ENCODE results near the gene CFAP97D2. TPM values are rescaled to one million over a fixed set of nuclear protein-coding genes. Genes with fewer than 3 reads are reported as not detected.

Gene CFAP97D2
- total and polyA plus RNA-seq, 2 donors (not counting 3 experiments of a cell fraction or from before 2014, with no cell fraction given), result not detected

DNA sequence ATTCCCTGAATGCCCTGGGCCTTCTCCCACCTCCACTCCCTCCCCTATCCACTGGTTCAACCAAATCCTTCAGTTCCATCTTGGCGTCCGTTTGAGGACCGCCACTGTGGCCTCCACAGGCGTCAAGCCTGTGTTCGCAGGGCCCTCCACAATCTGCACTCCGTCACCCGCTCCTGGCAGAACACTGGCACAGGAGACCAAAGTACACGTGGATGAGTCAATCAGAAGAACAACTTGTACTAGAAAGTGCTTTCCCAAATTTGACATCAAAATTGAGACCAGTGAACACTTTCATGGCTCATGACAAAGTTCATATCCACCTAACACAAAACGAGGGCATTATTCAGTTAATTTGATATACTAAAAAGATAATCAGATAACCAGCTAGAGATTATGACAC, 49.1 kb downstream of the CFAP97D2 start:
- TF ChIP-seq EZH2 (IDR thresholded peaks at IDR 0.05; ENCODE audit: borderline replicate concordance, low read depth, low read length, severe bottlenecking) (no peak), POLR2A (IDR thresholded peaks at IDR 0.05; ENCODE audit: low read depth, low read length) (no peak), POLR2AphosphoS5 (IDR thresholded peaks at IDR 0.05; ENCODE audit: insufficient read depth, low read depth, low read length) (no peak), MYC (IDR thresholded peaks at IDR 0.05; ENCODE audit: low read depth, low read length) (no peak), JUN (IDR thresholded peaks at IDR 0.05; ENCODE audit: borderline replicate concordance, insufficient read depth, insufficient read length, low read depth) (no peak), GATA2 (IDR thresholded peaks at IDR 0.05; ENCODE audit: insufficient read depth, insufficient read length, low read depth, low read length) (no peak), FOS (IDR thresholded peaks at IDR 0.05; ENCODE audit: borderline replicate concordance, insufficient read depth, low read length) (no peak)
- TF ChIP-seq, protein P1, sequence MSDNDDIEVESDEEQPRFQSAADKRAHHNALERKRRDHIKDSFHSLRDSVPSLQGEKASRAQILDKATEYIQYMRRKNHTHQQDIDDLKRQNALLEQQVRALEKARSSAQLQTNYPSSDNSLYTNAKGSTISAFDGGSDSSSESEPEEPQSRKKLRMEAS (IDR thresholded peaks at IDR 0.05; ENCODE audit: insufficient read depth, insufficient read length), result no peak
- TF ChIP-seq, protein P2, sequence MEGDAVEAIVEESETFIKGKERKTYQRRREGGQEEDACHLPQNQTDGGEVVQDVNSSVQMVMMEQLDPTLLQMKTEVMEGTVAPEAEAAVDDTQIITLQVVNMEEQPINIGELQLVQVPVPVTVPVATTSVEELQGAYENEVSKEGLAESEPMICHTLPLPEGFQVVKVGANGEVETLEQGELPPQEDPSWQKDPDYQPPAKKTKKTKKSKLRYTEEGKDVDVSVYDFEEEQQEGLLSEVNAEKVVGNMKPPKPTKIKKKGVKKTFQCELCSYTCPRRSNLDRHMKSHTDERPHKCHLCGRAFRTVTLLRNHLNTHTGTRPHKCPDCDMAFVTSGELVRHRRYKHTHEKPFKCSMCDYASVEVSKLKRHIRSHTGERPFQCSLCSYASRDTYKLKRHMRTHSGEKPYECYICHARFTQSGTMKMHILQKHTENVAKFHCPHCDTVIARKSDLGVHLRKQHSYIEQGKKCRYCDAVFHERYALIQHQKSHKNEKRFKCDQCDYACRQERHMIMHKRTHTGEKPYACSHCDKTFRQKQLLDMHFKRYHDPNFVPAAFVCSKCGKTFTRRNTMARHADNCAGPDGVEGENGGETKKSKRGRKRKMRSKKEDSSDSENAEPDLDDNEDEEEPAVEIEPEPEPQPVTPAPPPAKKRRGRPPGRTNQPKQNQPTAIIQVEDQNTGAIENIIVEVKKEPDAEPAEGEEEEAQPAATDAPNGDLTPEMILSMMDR (IDR thresholded peaks at IDR 0.05; ENCODE audit: extremely low read depth in 1 of 2, insufficient read depth in 1 of 2, low read depth in 1 of 2, low read length in 2 of 2), result no peak
- ChIA-PET POLR2A (no interaction called here), CTCF (interaction anchor here (0.7 to 1.4 kb wide), 4 partner anchors 91 to 504 kb away, joined by 3 to 5 read pairs (median 3); no protein-coding TSS in a partner anchor)
- no peak for FAIRE-seq
- Histone ChIP-seq H3K4me3 (replicated peaks in 1 of 3; ENCODE audit: insufficient read depth in 1 of 3, low read depth in 1 of 3, low read length in 3 of 3) (no peak overlapping the region), H3K9me1 (replicated peaks; ENCODE audit: control insufficient read depth, extremely low read depth, insufficient read depth, low read length) (no peaks in the 10 kb centered on the region), H2AFZ (ENCODE audit: low read depth, low read length) (no peak overlapping the region), H3K4me2 (ENCODE audit: insufficient read depth, low read length) (no peak overlapping the region), H3K9me3 (replicated peaks; ENCODE audit: control insufficient read depth, insufficient read depth, low read length) (no peaks in the 10 kb centered on the region), H4K20me1 (replicated peaks; ENCODE audit: control insufficient read depth, extremely low read depth, insufficient read depth, low read length) (no peaks in the 10 kb centered on the region), H3K4me1 (ENCODE audit: control insufficient read depth, extremely low read depth, insufficient read depth, low read length) (no peaks in the 10 kb centered on the region), H3K9ac (replicated peaks; ENCODE audit: extremely low read depth, insufficient read depth, low read length) (no peak overlapping the region), H3K27me3 (ENCODE audit: control insufficient read depth in 2 of 2, insufficient read depth in 2 of 2, low read length in 2 of 2) (peaks cover 33 to 34% of the 10 kb centered on the region in 2 experiments), H3K27ac (ENCODE audit: insufficient read depth, low read depth, low read length) (no peak overlapping the region), H3K36me3 (ENCODE audit: control insufficient read depth in 2 of 2, extremely low read depth in 1 of 2, insufficient read depth in 2 of 2, low read length in 2 of 2) (no peaks in the 10 kb centered on the region), H3K79me2 (ENCODE audit: control insufficient read depth, insufficient read depth, low read length) (no peaks in the 10 kb centered on the region)
- dilution Hi-C loops (cut with MboI; ENCODE audit: extremely low pct_ligation_motif_present, low sequenced_read_pairs) (no loop called here), intact Hi-C loops (cut with micrococcal nuclease) (loop anchor here (5.0 kb wide), 1 partner anchor 196 kb away; no protein-coding TSS in a partner anchor)
- no TSS peak for BruUV-seq (replicated peaks)
- DNase-seq (ENCODE audit: low read depth, low spot score), result no peak

Measured in endothelial cell of umbilical vein (primary cell).